CD4-positive, alpha-beta T cell treated with Interleukin-17A for 1 hour (primary cell): ENCODE data around the gene TGM6.

Experiments used
- DNase-seq: peaks from one replicate; pipeline ENCODE4 v3.0.0-alpha.2; 2020

Gene TGM6

DNA sequence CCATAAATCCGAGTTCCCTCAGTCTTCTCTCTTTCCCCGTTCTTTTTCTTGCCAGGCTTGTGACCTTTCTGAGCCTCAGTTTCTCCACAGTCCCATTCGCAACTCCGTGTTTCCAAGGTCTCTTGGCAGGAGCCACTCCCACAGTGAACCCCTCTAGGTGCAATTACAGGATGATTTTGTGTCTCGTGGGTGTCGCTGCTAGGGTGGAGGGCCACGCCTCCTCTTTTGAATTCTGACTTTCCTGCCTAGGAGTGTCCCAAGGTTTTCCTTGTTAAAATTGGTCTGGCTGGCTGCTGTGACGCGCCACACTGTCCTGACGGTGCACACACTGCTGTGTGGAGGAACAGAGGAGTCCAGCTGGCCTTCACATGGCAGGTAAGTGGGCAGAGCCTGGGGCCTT is at the start of gene TGM6:
TGM6 (plus strand) TSS at position 301 of the 400 bp plus-strand sequence; CDS start at position 369, 68 bp downstream.
- no peak for DNase-seq

DNA sequence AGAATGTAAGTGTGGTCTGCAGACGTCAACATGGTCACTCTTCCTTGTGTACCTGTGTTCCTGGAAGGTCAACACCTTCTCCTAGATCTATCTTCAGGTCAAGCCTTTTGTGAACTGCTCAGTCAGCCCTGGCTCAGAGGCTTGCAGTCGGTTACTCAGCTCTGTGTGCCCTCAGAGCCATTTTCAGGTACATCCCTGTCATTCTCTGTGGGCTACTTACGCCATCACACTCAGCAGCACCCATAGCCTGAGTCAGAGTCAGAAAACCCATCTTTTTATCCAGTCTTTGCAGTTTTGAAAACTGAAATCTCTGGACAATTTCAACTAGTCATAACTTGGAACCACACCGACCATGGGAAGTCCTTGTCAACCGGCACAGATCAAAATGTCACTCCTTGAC is 49.6 kb upstream of the TGM6 start:
- DNase-seq = no peak

- no peak for DNase-seq
Measured at GRCh38 chr20:2331901-2332565, 48.7 kb upstream of the TGM6 start.

DNA sequence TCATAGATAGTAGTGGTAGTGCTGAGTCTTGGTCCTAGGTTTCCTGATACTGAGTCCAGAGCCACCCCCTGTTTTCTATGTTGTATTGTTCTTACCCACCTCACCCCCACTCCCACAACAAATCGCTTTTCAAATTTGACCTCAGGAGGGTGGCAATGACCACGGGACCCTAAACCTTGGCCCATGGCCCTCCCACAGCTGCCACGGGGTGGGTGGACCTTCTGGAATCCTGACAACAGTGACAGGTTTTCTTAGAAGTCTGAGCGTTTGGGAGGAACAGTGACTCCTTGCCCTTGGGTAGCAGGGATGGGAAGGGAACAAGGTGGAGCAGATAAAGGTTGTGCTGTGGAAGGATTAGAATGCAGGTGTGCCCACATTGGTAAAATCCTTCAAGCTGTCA is 48.0 kb upstream of the TGM6 start:
- DNase-seq = no peak

DNA sequence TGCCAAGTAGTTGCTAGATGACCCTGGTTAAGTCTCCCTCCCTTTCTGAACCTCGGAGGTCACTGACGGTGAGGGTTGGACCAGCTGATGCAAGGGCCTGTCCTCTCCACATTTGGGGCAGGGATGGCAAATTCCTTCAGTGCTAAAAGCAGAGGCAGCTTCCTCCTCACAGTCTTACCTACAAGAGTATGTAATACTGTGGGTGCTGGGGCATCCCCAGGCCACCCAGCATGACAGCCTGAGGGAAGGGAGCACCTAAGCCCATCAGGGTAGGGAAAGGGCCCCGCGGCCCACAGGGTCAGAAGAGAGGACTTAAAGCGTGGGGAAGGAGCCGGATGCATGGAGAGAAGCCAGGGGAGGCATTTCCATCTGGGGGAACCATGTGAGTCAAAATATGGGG is 46.9 kb upstream of the TGM6 start:
- DNase-seq = no peak

DNA sequence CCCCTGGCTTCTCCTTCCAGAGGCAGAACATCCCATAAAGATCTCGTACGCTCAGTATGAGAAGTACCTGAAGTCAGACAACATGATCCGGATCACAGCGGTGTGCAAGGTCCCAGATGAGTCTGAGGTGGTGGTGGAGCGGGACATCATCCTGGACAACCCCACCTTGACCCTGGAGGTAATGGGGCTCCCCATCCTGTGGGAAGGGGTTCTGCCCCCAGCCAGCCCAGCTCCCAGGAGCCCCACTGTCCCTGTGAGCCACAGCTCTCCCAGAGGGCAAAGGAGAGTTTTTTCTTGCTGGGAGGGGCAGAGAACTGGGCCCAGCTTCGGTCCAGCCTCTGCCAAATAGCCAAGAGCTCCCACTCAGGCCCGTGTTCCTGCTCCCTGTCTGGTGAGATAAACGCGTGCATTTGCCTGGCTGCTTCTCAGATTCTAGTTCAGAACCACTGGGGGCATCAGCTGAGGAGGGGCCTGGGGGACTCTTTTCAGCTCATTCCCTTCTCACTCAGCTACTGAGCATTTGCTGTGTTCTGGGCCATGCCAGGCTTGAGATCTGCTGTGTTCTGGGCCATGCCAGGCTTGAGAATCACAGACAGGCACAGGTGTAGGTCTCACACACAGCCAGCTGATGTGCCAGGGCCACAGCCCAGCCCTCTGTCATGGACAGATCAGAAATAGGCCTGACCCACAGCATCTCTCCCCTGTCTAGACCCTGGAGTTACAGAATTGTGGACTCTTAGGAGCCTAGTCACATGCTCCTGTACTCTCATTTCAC is 45.4 kb upstream of the TGM6 start:
- no peak for DNase-seq

DNA sequence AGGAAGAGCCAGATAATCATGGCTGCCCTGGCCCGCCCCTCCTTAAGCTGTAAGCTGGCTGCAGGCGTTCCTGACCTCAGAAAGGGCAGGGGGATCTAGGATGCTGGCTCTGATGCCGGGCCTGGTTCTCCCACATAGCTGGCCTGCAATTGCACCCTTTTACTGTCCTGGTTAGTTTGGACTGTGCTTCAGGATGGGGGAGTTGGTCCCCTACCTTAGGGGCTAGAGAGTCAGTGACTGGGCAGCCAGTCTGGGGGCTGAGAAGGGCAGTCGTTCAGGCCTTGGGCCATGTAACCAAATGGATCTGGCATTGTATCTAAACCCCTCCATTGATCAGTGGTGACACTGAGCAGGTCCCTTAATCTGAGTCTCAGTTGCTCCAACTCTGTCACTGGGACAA is 44.2 kb upstream of the TGM6 start:
- no peak for DNase-seq

- DNase-seq = no peak
Measured at GRCh38 chr20:2337142-2337541, 43.6 kb upstream of the TGM6 start.

DNA sequence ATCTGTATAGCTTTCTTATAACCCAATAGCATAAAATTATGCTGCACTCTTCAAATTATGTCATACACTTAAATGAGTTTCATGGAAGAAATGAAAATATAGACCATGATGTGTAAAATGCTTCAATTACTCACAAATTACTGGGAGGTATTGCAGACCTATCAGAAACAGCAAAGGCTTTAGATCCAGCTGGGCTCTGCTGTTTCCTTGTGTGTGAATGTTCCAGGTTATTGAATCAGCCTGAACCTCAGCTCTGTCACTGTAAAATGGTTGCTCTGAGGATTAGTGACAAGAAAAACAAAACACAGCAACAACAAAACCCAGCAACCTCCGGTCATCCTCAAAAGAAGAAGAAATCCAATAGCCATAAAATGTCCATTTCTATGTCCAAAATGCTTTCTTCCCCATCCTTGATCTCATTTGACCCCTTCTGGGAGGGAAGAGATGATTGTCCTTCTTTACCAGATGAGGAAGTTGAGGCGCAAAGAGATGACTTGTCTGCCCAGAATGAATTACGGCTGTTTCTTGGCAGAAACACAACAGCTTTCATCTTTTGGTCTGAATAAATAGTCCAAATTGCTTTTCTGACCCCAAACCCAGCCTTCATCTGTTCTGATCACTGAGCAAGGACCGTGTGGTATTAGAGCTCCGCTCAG is 42.2 kb upstream of the TGM6 start:
- DNase-seq = no peak

DNA sequence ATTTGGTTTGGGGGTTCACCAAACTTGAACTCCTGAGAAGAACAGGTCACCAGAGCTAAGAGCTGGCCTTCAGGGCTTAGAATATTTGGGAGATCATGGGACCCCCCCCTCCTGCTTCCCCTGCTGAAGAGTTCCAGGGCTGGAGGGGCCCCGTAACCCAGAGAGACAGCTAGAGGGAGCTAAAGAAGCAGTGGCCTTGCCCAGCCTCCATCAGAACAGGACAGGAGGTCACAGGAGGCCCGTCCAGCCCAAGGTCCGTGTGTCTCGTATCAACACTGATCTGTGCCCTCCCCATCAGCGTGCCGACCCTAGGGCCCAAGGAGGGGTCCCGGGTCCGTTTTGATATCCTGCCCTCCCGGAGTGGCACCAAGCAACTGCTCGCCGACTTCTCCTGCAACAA is 40.6 kb upstream of the TGM6 start:
- no peak for DNase-seq

DNA sequence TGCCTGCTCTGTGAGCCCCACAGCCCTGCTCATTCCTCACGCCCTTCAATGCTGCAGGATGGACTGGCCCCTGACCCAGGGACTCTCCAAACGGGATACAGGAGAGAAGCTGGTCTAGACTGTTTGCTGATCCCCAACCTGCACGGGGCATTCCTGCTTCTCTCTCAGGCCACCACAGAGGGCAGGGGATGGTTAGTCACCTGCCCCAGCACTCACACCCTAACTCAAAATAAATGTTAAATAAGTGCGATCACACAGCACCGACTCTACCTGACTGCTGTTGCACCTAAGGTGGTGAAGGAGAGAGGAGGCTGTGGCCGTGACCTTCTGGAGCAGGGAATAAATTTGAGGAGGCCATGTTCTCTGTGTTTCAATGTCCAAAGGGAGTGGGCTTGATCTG is 39.9 kb upstream of the TGM6 start:
- no peak for DNase-seq

DNA sequence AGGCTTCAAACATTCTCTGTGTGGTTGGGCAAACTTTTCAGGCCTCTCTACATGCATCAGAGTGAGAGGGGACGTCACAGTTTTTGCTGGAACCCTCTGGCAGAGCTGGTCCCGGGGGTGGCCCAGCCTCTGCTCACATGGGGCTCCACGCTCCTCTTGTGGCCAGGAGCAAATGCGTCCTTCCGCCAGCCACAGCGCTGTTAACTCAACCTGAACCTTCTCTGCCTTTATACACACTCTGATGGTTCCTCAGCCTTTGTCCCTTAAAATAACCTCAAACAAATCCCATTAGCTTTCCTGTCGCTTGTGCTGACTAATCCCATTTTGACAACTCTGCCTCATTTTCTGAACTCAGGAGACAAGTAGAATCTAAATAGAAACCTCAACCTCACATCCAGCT is 39.4 kb upstream of the TGM6 start:
- no peak for DNase-seq

- DNase-seq = no peak
Measured at GRCh38 chr20:2342243-2342642, 38.5 kb upstream of the TGM6 start.

- no peak for DNase-seq
Measured at GRCh38 chr20:2346188-2346587, 34.5 kb upstream of the TGM6 start.

GRCh38 chr20:2348336-2348735 is 32.4 kb upstream of the TGM6 start:
- DNase-seq = no peak

- no peak for DNase-seq
Measured at GRCh38 chr20:2349801-2350200, 30.9 kb upstream of the TGM6 start.

- DNase-seq = no peak
Measured at GRCh38 chr20:2350606-2351005, 30.1 kb upstream of the TGM6 start.

DNA sequence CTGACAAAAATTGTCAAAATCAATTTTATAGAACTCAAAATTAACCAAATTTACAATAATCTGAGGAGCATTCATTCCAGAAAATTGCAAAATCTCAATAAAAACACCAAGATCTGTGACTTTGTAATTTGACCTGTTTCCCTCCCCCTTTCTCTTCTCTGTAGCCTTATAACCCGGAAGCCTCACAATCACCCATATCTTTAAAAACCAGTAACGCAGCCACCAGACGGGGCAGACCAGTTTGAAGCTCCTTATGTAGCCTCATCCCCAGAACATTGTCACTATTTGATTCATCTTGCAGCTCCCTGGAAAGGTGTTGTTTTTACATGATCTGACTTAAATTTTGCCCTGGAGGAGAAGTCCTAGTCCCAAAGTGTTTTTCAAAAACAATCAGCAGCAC is 27.5 kb upstream of the TGM6 start:
- no peak for DNase-seq

DNA sequence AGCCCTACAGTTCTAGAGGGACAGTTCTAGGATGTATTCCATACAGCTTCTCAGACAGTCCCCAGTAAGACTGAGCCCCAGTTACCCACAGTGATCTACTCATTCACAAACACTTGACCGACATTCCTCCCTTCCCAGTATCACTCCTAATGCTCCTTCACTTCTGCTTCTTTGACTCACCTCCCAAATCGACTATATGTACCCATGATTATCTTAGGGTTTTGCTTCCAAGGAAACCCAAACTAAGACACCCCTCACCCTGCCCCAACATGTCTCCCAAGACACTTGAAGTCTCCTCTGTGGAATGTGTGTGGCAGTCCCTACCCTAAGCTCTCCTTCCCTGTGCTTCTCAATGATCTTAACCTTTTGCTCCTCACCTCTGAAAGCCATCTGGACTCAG is 23.6 kb upstream of the TGM6 start:
- no peak for DNase-seq

DNA sequence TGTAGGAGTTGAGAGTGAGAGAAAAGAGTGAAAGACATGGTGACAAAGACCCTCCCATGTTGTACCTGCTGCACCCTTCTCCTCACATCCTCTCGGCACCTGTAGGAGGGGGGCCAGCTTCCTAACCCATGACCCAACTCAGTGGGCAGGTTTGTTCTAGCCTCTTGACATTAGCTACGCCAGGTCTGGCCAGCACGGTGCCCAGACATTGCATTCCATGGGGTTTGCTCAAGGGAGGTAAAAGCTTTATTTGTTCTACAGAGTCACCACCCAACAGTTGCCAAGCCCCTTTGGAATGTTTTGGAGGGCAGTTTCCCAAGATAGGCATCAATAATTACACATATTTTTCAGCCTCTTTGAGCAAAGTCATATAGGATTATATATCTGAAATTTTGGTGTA is 22.7 kb upstream of the TGM6 start:
- no peak for DNase-seq

DNA sequence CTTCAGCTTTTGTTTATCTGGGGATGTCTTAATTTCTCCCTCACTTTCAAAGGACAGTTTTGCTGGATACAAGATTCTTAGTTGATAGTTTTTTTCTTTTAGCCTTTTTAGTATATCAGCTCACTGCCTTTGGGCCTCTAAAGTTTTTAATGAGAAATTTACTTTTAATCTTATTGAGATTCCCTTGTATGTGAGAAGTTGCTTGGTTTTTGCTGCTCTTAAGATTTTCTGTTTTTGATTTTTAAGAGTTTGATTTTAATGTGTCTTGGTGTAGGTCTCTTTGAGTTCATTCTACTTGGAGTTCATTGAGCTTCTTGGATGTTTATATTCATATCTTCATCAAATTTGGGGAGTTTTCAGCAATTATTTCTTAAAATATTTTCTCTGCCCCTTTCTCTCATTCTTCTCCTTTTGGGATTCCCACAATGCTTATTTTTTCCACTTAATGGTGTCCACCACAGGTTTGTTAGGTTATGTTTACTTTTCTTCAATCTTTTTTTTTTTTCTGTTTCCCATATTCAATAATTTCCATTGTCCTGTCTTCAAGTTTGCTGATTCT is 19.6 kb upstream of the TGM6 start:
- no peak for DNase-seq

- no peak for DNase-seq
Measured at GRCh38 chr20:2363187-2363586, 17.5 kb upstream of the TGM6 start.

GRCh38 chr20:2363587-2363986 is 17.1 kb upstream of the TGM6 start:
- no peak for DNase-seq

- DNase-seq = no peak
Measured at GRCh38 chr20:2364044-2364443, 16.7 kb upstream of the TGM6 start.
